ENCODE measurements around the gene ARHGEF28.

GRCh38 chr5:73913971-73914370, 288.0 kb downstream of the ARHGEF28 start:
- TF ChIP-seq EP300 (IDR thresholded peaks at IDR 0.05; ENCODE audit: borderline replicate concordance in 1 of 2, control insufficient read depth in 1 of 2, low read depth in 2 of 2, low read length in 2 of 2) (no peak), TAF1 (IDR thresholded peaks at IDR 0.05; ENCODE audit: borderline replicate concordance, low read depth, low read length) (no peak), TCF7 (IDR thresholded peaks at IDR 0.05; ENCODE audit: borderline replicate concordance) (no peak), CEBPZ (IDR thresholded peaks at IDR 0.05; ENCODE audit: low read depth, low read length) (no peak), SMC3 (IDR thresholded peaks at IDR 0.05; ENCODE audit: borderline replicate concordance, low read length) (no peak), ZSCAN29 (IDR thresholded peaks at IDR 0.05) (no peak), FOXM1 (IDR thresholded peaks at IDR 0.05; ENCODE audit: low read depth, low read length) (no peak), RAD51 (IDR thresholded peaks at IDR 0.05) (no peak), RAD21 (IDR thresholded peaks at IDR 0.05; ENCODE audit: insufficient read depth, low read depth, low read length) (no peak), CREB1 (IDR thresholded peaks at IDR 0.05; ENCODE audit: low read depth) (no peak)
- TF ChIP-seq, protein P1, sequence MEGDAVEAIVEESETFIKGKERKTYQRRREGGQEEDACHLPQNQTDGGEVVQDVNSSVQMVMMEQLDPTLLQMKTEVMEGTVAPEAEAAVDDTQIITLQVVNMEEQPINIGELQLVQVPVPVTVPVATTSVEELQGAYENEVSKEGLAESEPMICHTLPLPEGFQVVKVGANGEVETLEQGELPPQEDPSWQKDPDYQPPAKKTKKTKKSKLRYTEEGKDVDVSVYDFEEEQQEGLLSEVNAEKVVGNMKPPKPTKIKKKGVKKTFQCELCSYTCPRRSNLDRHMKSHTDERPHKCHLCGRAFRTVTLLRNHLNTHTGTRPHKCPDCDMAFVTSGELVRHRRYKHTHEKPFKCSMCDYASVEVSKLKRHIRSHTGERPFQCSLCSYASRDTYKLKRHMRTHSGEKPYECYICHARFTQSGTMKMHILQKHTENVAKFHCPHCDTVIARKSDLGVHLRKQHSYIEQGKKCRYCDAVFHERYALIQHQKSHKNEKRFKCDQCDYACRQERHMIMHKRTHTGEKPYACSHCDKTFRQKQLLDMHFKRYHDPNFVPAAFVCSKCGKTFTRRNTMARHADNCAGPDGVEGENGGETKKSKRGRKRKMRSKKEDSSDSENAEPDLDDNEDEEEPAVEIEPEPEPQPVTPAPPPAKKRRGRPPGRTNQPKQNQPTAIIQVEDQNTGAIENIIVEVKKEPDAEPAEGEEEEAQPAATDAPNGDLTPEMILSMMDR (IDR thresholded peaks at IDR 0.05 in 2 of 3, conservative IDR thresholded peaks at IDR 0.05 in 1 of 3; ENCODE audit: control insufficient read depth in 2 of 3, extremely low read depth in 1 of 3, insufficient read depth in 1 of 3, low read depth in 3 of 3, low read length in 3 of 3) = no peak

All from GM12878 (cell line).